AG09309 (cell line): ENCODE data around the gene TALDO1.

Experiments
- DNase-seq: peaks from one replicate; pipeline ENCODE4 v3.0.0-alpha.2; 2010; ENCODE audit warnings: low read depth
- H3K4me3 ChIP-seq: 2 replicates; pipeline ENCODE4 v1.5.1; 2011; ENCODE audit warnings: mild to moderate bottlenecking, low read depth, low read length, moderate library complexity; ENCODE audit not compliant: control insufficient read depth
- TF ChIP-seq, protein P1 (sequence below): IDR thresholded peaks from 2 replicates; pipeline ENCODE4 v1.5.1; 2011; ENCODE audit warnings: mild to moderate bottlenecking, low read depth, low read length, inconsistent platforms; ENCODE audit not compliant: insufficient read depth, control insufficient read depth; ENCODE audit errors: missing control alignments

TALDO1 gene

DNA sequence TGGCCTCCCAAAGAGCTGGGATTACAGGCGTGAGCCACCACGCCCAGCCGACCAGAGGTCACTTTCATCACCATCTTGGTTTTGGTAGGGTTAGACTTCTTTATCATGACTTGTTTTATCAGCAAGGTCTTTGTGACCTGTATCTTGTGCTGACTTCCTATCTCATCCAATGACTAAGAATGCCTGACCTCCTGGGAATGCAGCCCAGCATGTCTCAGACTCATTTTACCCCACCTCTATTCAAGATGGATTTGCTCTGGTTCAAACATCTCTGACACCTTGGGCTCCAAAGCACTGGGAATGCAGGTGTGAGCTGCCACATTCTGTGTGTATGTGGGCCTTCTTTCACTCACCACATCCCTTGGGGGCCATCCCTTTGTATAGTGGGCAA lies 5.1 kb upstream of the TALDO1 start:
- DNase-seq: no peak
- TF ChIP-seq, protein P1, sequence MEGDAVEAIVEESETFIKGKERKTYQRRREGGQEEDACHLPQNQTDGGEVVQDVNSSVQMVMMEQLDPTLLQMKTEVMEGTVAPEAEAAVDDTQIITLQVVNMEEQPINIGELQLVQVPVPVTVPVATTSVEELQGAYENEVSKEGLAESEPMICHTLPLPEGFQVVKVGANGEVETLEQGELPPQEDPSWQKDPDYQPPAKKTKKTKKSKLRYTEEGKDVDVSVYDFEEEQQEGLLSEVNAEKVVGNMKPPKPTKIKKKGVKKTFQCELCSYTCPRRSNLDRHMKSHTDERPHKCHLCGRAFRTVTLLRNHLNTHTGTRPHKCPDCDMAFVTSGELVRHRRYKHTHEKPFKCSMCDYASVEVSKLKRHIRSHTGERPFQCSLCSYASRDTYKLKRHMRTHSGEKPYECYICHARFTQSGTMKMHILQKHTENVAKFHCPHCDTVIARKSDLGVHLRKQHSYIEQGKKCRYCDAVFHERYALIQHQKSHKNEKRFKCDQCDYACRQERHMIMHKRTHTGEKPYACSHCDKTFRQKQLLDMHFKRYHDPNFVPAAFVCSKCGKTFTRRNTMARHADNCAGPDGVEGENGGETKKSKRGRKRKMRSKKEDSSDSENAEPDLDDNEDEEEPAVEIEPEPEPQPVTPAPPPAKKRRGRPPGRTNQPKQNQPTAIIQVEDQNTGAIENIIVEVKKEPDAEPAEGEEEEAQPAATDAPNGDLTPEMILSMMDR: no peak
- H3K4me3 ChIP-seq: no peak overlapping the region

DNA sequence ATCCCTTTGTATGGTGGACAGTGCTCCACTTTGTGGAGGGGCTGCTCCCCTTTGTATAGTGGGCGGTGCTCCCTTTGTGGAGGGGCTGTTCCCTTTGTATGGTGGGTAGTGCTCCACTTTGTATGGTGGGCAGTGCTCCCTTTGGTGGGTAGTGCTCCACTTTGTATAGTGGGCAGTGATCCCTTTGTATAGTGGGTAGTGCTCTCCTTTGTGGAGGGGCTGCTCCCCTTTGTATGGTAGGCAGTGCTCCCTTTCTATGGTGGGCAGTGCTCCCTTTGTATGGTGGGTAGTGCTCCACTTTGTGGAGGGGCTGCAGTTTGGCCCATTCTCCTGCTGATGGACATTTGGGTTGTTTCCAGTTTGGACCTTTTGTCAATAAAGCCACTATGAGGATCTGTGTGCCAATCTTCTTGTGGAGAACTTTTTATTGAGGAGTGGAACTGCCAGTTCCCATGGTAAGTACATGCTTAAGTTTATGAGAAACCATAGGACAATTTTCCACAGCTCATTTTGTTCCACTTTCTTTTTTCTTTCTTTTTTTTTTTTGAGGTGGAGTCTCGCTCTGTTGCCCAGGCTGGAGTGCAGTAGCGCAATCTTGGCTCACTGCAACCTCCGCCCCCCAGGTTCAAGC lies 4.6 kb upstream of the TALDO1 start:
- TF ChIP-seq, protein P1: no peak
- no peak overlapping the region for H3K4me3 ChIP-seq
- DNase-seq: no peak

DNA sequence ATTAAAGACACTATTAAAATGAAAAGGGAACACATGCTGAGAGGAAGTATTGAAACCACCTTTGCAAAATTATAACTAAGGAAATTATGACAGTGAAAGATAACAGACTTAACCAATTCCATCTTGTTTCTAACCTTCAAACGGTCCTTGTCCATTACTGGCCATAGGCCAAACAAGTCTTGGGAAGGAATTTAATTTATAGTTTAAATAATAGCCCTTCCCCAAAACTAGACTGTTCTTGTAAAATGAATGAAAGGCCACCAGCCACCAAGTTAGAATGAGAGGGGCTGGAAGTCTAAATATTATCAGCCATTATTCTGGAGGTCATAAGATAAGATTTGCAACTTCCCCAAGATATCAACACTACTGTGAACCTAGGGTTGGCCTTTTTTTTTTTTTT lies 1.8 kb upstream of the TALDO1 start:
- TF ChIP-seq, protein P1: no peak
- no peak overlapping the region for H3K4me3 ChIP-seq
- DNase-seq: no peak

DNA sequence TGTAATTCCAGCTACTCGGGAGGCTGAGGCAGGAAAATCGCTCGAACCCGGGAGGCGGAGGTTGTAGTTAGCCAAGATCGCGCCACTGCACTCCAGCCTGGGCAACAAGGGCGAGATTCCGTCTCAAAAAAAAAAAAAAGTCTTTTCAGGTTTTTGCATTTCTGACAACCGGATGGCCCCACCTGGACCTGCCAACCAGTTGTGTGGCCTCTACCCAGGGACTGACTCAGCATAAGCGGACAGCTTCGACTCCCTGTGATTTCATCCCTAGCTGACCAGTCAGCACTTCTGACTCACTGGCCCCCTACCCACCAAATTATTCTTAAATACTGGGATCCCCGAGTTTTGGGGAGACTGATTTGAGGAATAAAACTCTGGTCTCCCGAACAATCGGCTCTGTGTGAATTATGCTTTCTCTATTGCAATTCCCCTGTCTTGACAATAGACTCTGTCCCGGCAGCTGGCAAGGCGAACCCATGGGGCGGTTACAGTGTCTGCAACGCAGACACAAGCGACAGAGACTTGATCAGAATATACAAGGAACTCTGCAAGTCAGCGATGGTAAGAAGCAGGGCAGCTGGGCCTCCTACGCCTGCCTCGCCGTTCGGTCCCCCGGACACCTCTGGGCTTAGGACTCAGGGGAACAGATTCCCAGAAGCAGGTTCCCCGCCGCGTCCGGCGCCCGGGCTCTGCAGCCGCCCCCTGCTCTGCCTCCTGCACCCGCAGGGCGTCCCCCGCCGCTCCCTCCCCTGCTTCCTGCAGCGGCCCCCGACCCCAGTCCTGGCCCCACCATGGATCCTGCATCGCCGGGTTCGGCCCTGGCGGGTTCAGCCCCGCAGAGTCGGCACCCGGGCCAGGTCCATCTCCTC lies 741 bp upstream of the TALDO1 start:
- TF ChIP-seq, protein P1: no peak
- DNase-seq: no peak

DNA sequence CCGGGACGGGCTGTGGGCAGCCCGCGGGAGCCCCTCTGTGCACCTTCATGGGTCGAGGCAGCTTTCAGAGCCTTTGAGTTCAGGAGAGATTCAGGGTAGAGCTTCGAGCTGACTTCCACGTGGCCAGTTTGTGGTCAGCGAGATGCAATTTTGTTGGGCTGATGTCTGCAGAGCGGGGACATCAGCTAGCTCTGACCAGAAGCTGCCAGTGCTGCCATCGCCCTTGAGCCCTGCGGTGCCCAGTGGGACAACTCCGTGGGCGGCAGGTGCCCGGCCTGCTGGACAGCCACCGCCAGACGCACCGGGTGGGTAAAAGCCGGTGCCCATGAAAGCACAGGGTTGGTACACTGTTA lies 719 bp downstream of the TALDO1 start:
- DNase-seq: no peak
- TF ChIP-seq, protein P1: no peak
- H3K4me3 ChIP-seq: peak overlapping the region; percentile 62

More for the DNA sequence above, 741 bp upstream of the TALDO1 start:
- H3K4me3 ChIP-seq: peak overlapping the region; percentile 60

DNA sequence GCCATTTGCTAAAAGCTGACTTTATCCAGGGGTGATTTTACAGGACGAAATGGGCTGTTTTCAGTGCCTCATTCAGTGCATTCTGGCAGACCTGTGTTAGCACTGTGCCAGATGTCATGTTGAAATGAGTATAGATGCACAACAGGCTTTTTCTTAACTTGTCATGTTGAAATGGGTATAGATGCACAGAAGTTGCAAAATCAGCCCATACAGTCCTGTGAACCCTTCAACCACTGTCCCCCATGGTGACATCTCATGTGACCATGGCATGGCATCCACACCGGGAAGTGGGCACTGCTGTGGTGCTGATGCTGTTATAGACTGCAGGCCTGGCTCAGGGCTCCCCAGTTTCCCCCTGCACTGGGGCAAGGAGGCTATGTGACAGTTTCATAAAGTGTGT lies 2.5 kb downstream of the TALDO1 start:
- TF ChIP-seq, protein P1: no peak

More for the DNA sequence above, 2.5 kb downstream of the TALDO1 start:
- H3K4me3 ChIP-seq: no peak overlapping the region
- no peak for DNase-seq
